ENCODE results near the gene BCORL1. TPM values are rescaled to one million over a fixed set of nuclear protein-coding genes. Genes with fewer than 3 reads are reported as not detected.

BCORL1 gene
- total and polyA plus RNA-seq, 2 of the 4 experiments (the other 2 are of a cell fraction), result 0.54 to 1.6 TPM

- Histone ChIP-seq H4K91ac (ENCODE audit: insufficient read depth, low read depth, low read length) (no peak overlapping the region), H3K23ac (ENCODE audit: low read depth, low read length) (no peak overlapping the region), H3K9me3 (ENCODE audit: control insufficient read depth, insufficient read depth, low read length) (no peaks in the 10 kb centered on the region), H3K4me1 (ENCODE audit: control insufficient read depth, insufficient read depth, low read length) (no peaks in the 10 kb centered on the region), H3K4me2 (ENCODE audit: low read depth, low read length) (no peak overlapping the region), H3K9ac (ENCODE audit: low read depth, low read length) (no peak overlapping the region), H3K27me3 (ENCODE audit: control insufficient read depth, insufficient read depth, low read length) (peaks cover 1% of the 10 kb centered on the region; the same call in 1 of the 2 replicates), H4K20me1 (ENCODE audit: insufficient read depth, low read length) (no peaks in the 10 kb centered on the region), H3K4me3 (ENCODE audit: insufficient read depth, low read depth, low read length) (no peak overlapping the region), H4K8ac (ENCODE audit: low read depth in 2 of 2, low read length in 2 of 2) (no peak overlapping the region), H4K5ac (ENCODE audit: low read depth, low read length) (no peak overlapping the region), H3K9me1 (ENCODE audit: insufficient read depth, low read length) (no peaks in the 10 kb centered on the region), H2BK120ac (ENCODE audit: low read depth, low read length) (no peak overlapping the region), H3K56ac (ENCODE audit: extremely low read depth, insufficient read depth, low read length) (no peak overlapping the region), H2AFZ (replicated peaks; ENCODE audit: low read length, poor library complexity) (no peak overlapping the region), H2AK5ac (ENCODE audit: low read depth, low read length) (no peak overlapping the region), H3K4ac (ENCODE audit: low read depth, low read length) (no peak overlapping the region), H2BK15ac (ENCODE audit: low read depth, low read length) (no peak overlapping the region), H2BK20ac (ENCODE audit: low read depth, low read length) (no peak overlapping the region), H3K79me1 (ENCODE audit: low read depth in 1 of 2, low read length in 2 of 2) (no peaks in the 10 kb centered on the region), H2BK5ac (ENCODE audit: low read depth, low read length, poor library complexity, severe bottlenecking) (no peak overlapping the region), H2AK9ac (replicated peaks; ENCODE audit: low read depth, low read length, poor library complexity) (no peak overlapping the region), H3K18ac (ENCODE audit: low read depth, low read length) (no peak overlapping the region), H3K14ac (replicated peaks; ENCODE audit: low read depth, low read length) (no peak overlapping the region), H3K27ac (ENCODE audit: insufficient read depth, low read length) (no peak overlapping the region), H3K36me3 (ENCODE audit: control insufficient read depth, insufficient read depth, low read length) (peaks cover 16% of the 10 kb centered on the region)
- intact Hi-C loops (cut with micrococcal nuclease) (no loop called here), dilution Hi-C loops (cut with HindIII; ENCODE audit: low sequenced_read_pairs, unreplicated experiment) (no loop called here), in situ Hi-C loops (cut with MboI; ENCODE audit: low sequenced_read_pairs) (no loop called here)
- 71% methylated on average over 15 of the region's 19 CpGs; no CpG with 5 or more reads in 1 of the 2 experiments for WGBS, 2 experiments (ENCODE audit: extremely low coverage in 2 of 2, insufficient read length in 1 of 2)
- DNase-seq, result no peak
- ChIA-PET POLR2A (ENCODE audit: unreplicated experiment) (no interaction called here), CTCF (no interaction called here)
- TF ChIP-seq CTCF (conservative IDR thresholded peaks at IDR 0.05; ENCODE audit: low read depth, low read length) (no peak), MXI1 (IDR thresholded peaks at IDR 0.05; ENCODE audit: borderline replicate concordance, low read depth, low read length) (no peak), RCOR1 (IDR thresholded peaks at IDR 0.05; ENCODE audit: insufficient replicate concordance, low read length) (no peak), RFX5 (IDR thresholded peaks at IDR 0.05; ENCODE audit: low read depth, low read length) (no peak), NFE2L2 (IDR thresholded peaks at IDR 0.05; ENCODE audit: low read depth, low read length) (no peak), CEBPB (IDR thresholded peaks at IDR 0.05; ENCODE audit: low read depth, low read length) (no peak)
- no peak for ATAC-seq (ENCODE audit: low read depth)
- BruUV-seq (replicated peaks), result no TSS peak
Observed at GRCh38 chrX:130025256-130025655, 42.8 kb downstream of the BCORL1 start.

All from IMR-90 (cell line).